ENCODE data around the gene PDSS2.

- TF ChIP-seq EZH2 (IDR thresholded peaks at IDR 0.05; ENCODE audit: low read depth), result no peak
- no peak for TF ChIP-seq CTCF (conservative IDR thresholded peaks at IDR 0.05)
These were observed 69.3 kb downstream of the PDSS2 start for GRCh38 chr6:107390056-107390455.
